H1 (cell line): ENCODE results near the gene ALK. TPM values are rescaled to one million over a fixed set of nuclear protein-coding genes. Genes with fewer than 3 reads are reported as not detected.

Source experiments
- CTCF ChIA-PET: fragments of 300-600 bp; sonication (Branson Sonifier 250); formaldehyde crosslinking; loops from one replicate; lab custom pipeline; 2021; ENCODE audit not compliant: partially characterized antibody; lab: Charles Lee
- POLR2A ChIA-PET: fragments of 300-600 bp; sonication (Branson Sonifier 250); formaldehyde crosslinking; loops from one replicate; lab custom pipeline; 2021; ENCODE audit warnings: inconsistent platforms; ENCODE audit not compliant: partially characterized antibody; lab: Charles Lee
- DNase-seq, 2 experiments: peaks; one replicate each; pipeline versions ENCODE4 v3.0.0 to v3.0.0-alpha.2; 2010 to 2022; ENCODE audit warnings: low spot score in 2 of 2, low read depth in 1 of 2, mixed read lengths in 1 of 2
- FAIRE-seq: peaks from 2 replicates; lab custom pipeline; 2011; peaks lifted over from hg19 to GRCh38; lab: Jason Lieb, UNC
- H2AFZ ChIP-seq: 2 replicates; pipeline ENCODE4 v1.8.1; 2012; ENCODE audit warnings: low read length, inconsistent platforms
- H2AK5ac ChIP-seq: 2 replicates; pipeline ENCODE4 v1.6.1; 2013; ENCODE audit warnings: low read depth, low read length
- H2BK120ac ChIP-seq: replicated peaks from 2 replicates; pipeline ENCODE3; 2013; ENCODE audit warnings: low read depth, low read length, inconsistent platforms
- H2BK12ac ChIP-seq: 2 replicates; pipeline ENCODE4 v1.6.1; 2013; ENCODE audit warnings: low read depth, low read length
- H2BK15ac ChIP-seq: 2 replicates; pipeline ENCODE4 v1.6.1; 2013; ENCODE audit warnings: low read length
- H2BK20ac ChIP-seq: 2 replicates; pipeline ENCODE4 v1.6.1; 2013; ENCODE audit warnings: low read length
- H2BK5ac ChIP-seq: 2 replicates; pipeline ENCODE4 v1.6.1; 2013; ENCODE audit warnings: low read depth, low read length
- H3K14ac ChIP-seq: 2 replicates; pipeline ENCODE4 v1.6.1; 2013; ENCODE audit warnings: inconsistent platforms; ENCODE audit not compliant: insufficient read length
- H3K18ac ChIP-seq: 2 replicates; pipeline ENCODE4 v1.6.1; 2013; ENCODE audit warnings: low read length; ENCODE audit errors: extremely low read depth
- H3K23ac ChIP-seq: 2 replicates; pipeline ENCODE4 v1.6.1; 2013; ENCODE audit warnings: inconsistent platforms; ENCODE audit not compliant: insufficient read length
- H3K23me2 ChIP-seq: 2 replicates; pipeline ENCODE4 v1.6.1; 2013; ENCODE audit warnings: low read depth, low read length
- H3K27ac ChIP-seq: 2 replicates; pipeline ENCODE4 v1.6.1; 2011; ENCODE audit warnings: low read depth, low read length, inconsistent platforms
- H3K27me3 ChIP-seq, 4 experiments: replicated peaks in 1 of 4; 1 replicate in 1 of 4; 2 replicates in 3 of 4; pipeline versions ENCODE4 v1.6.1 to v1.8.1; 2011 to 2013; ENCODE audit warnings: low read length in 3 of 4, mild to moderate bottlenecking in 3 of 4, inconsistent platforms in 2 of 4, mixed read lengths in 2 of 4, moderate library complexity in 1 of 4; ENCODE audit not compliant: control insufficient read depth in 3 of 4, insufficient read depth in 3 of 4; ENCODE audit errors: extremely low read depth in 1 of 4
- H3K36me3 ChIP-seq, 4 experiments: 2 replicates each; pipeline versions ENCODE4 v1.6.1 to v1.8.1; 2011 to 2013; ENCODE audit warnings: mild to moderate bottlenecking in 4 of 4, low read length in 3 of 4, moderate library complexity in 2 of 4, control low read depth in 1 of 4, inconsistent platforms in 1 of 4; ENCODE audit not compliant: insufficient read depth in 4 of 4, control insufficient read depth in 2 of 4
- H3K4ac ChIP-seq: replicated peaks from 2 replicates; pipeline ENCODE3; 2013; ENCODE audit warnings: low read length, low read depth, mixed read lengths, inconsistent platforms; ENCODE audit not compliant: insufficient read length
- H3K4me1 ChIP-seq, 4 experiments: replicated peaks in 1 of 4; 1 replicate in 1 of 4; 2 replicates in 3 of 4; pipeline versions ENCODE4 v1.6.1 to v1.8.1; 2011 to 2013; ENCODE audit warnings: low read length in 3 of 4, inconsistent platforms in 2 of 4, mixed read lengths in 1 of 4; ENCODE audit not compliant: insufficient read depth in 4 of 4, control insufficient read depth in 3 of 4
- H3K4me2 ChIP-seq, 2 experiments: 2 replicates each; pipeline versions ENCODE4 v1.6.1 to v1.8.1; 2011 to 2013; ENCODE audit warnings: low read depth in 2 of 2, low read length in 2 of 2, control low read depth in 1 of 2, inconsistent platforms in 1 of 2, mild to moderate bottlenecking in 1 of 2; ENCODE audit not compliant: insufficient read depth in 1 of 2
- H3K4me3 ChIP-seq, 4 experiments: fragments of 200-600, 300-600 bp in 1 of 4; sonication (generic), shearing (Covaris generic), sonication (Bioruptor Twin) in 1 of 4; 2 replicates each; pipeline versions ENCODE4 v1.5.1 to v1.8.1; 2011 to 2016; ENCODE audit warnings: low read length in 4 of 4, low read depth in 3 of 4, control low read depth in 2 of 4, inconsistent platforms in 2 of 4, mild to moderate bottlenecking in 2 of 4, mixed read lengths in 1 of 4, moderate library complexity in 1 of 4; ENCODE audit not compliant: insufficient read depth in 2 of 4; ENCODE audit errors: extremely low read depth in 1 of 4
- H3K56ac ChIP-seq: replicated peaks from 2 replicates; pipeline ENCODE3; 2013; ENCODE audit warnings: low read depth, mild to moderate bottlenecking, mixed read lengths, low read length, inconsistent platforms; ENCODE audit not compliant: insufficient read length
- H3K79me1 ChIP-seq: 2 replicates; pipeline ENCODE4 v1.6.1; 2013; ENCODE audit warnings: low read depth, low read length, control low read depth
- H3K79me2 ChIP-seq, 2 experiments: 2 replicates each; pipeline versions ENCODE4 v1.6.1 to v1.8.1; 2012 to 2013; ENCODE audit warnings: low read length in 2 of 2, mild to moderate bottlenecking in 2 of 2, inconsistent platforms in 1 of 2; ENCODE audit not compliant: insufficient read depth in 2 of 2, control insufficient read depth in 1 of 2
- H3K9ac ChIP-seq, 4 experiments: replicated peaks in 1 of 4; 1 replicate in 1 of 4; 2 replicates in 3 of 4; pipeline versions ENCODE4 v1.6.1 to v1.8.1; 2011 to 2013; ENCODE audit warnings: low read depth in 3 of 4, low read length in 3 of 4, control low read depth in 2 of 4, mild to moderate bottlenecking in 2 of 4, moderate library complexity in 2 of 4, inconsistent platforms in 1 of 4; ENCODE audit errors: extremely low read depth in 1 of 4
- H3K9me3 ChIP-seq, 2 experiments: 2 replicates each; pipeline versions ENCODE4 v1.6.1 to v1.8.1; 2012 to 2013; ENCODE audit warnings: mild to moderate bottlenecking in 2 of 2, moderate library complexity in 2 of 2, control low read depth in 1 of 2, inconsistent platforms in 1 of 2, low read depth in 1 of 2, low read length in 1 of 2, mixed read lengths in 1 of 2; ENCODE audit not compliant: insufficient read depth in 2 of 2
- H4K20me1 ChIP-seq, 2 experiments: replicated peaks in 1 of 2; 2 replicates each; pipeline versions ENCODE3 to v1.8.1; 2011 to 2013; ENCODE audit warnings: inconsistent platforms in 2 of 2, low read length in 2 of 2, mild to moderate bottlenecking in 1 of 2; ENCODE audit not compliant: insufficient read depth in 2 of 2, control insufficient read depth in 1 of 2
- H4K5ac ChIP-seq: 2 replicates; pipeline ENCODE4 v1.6.1; 2013; ENCODE audit warnings: low read length, low read depth, mixed read lengths, inconsistent platforms; ENCODE audit not compliant: insufficient read length
- H4K8ac ChIP-seq: 2 replicates; pipeline ENCODE4 v1.8.0; 2013; ENCODE audit warnings: mild to moderate bottlenecking, moderate library complexity, low read length, inconsistent platforms; ENCODE audit not compliant: insufficient read depth; ENCODE audit errors: extremely low read depth
- H4K91ac ChIP-seq: replicated peaks from 2 replicates; pipeline ENCODE3; 2013; ENCODE audit warnings: low read length, mixed read lengths, inconsistent platforms; ENCODE audit not compliant: insufficient read length
- CEBPB ChIP-seq: IDR thresholded peaks from 2 replicates; pipeline ENCODE4 v1.6.1; 2012; ENCODE audit warnings: low read depth, low read length
- CTCF ChIP-seq, 3 experiments: IDR thresholded peaks; 1 replicate in 2 of 3; 2 replicates in 1 of 3; pipeline versions ENCODE4 v1.5.1 to v1.6.1; 2011; ENCODE audit warnings: low read length in 3 of 3, mild to moderate bottlenecking in 3 of 3, inconsistent platforms in 2 of 3, low read depth in 1 of 3, moderate library complexity in 1 of 3; ENCODE audit not compliant: insufficient read depth in 1 of 3; ENCODE audit errors: control extremely low read depth in 1 of 3
- FOSL1 ChIP-seq: IDR thresholded peaks from 2 replicates; pipeline ENCODE4 v1.6.1; 2011; ENCODE audit warnings: mild to moderate bottlenecking, low read depth, low read length, moderate library complexity; ENCODE audit not compliant: insufficient read depth
- GABPA ChIP-seq: IDR thresholded peaks from 2 replicates; pipeline ENCODE4 v1.6.1; 2011; ENCODE audit warnings: mild to moderate bottlenecking, low read length, moderate library complexity, borderline replicate concordance; ENCODE audit not compliant: insufficient read depth
- POU5F1 ChIP-seq: IDR thresholded peaks from 2 replicates; pipeline ENCODE4 v1.6.1; 2011; ENCODE audit warnings: low read depth, mild to moderate bottlenecking, low read length, moderate library complexity
- RBBP5 ChIP-seq: IDR thresholded peaks from 2 replicates; pipeline ENCODE4 v1.7.1; 2012; ENCODE audit warnings: low read depth, mild to moderate bottlenecking, inconsistent platforms, low read length, moderate library complexity, borderline replicate concordance
- SUZ12 ChIP-seq: fragments of 200-600 bp; sonication (generic); IDR thresholded peaks from 2 replicates; pipeline ENCODE4 v1.6.1; 2012; ENCODE audit warnings: mild to moderate bottlenecking, inconsistent platforms, low read length, moderate library complexity, mixed read lengths
- USF2 ChIP-seq: IDR thresholded peaks from 2 replicates; pipeline ENCODE4 v1.6.1; 2011; ENCODE audit warnings: low read length, improper control_type of control experiment
- WGBS, 2 experiments: shearing (Covaris generic) in 1 of 2; methylation state at CpG; one replicate each; pipeline versions ENCODE4 v1.1.6 to v1.1.7; 2013 to 2015; ENCODE audit warnings: low lambda C conversion rate in 2 of 2, mixed read lengths in 2 of 2, inconsistent platforms in 1 of 2, low coverage in 1 of 2, missing lambda C conversion rate in 1 of 2; ENCODE audit not compliant: insufficient replicate concordance in 2 of 2, insufficient coverage in 1 of 2, insufficient read length in 1 of 2; ENCODE audit errors: extremely low coverage in 1 of 2, missing lambda C conversion rate in 1 of 2; 5-methylcytosine and 5-hydroxymethylcytosine counted together
- polyA plus RNA-seq, 7 experiments: library from polyadenylated mRNA; depleted of rRNA in 3 of 7; stranded (reverse) in 5 of 7; unstranded in 2 of 7; fragments of >200 nt in 5 of 7; fragments of 200-250 nt in 2 of 7; gene quantifications; 1 replicate in 5 of 7; 2 replicates in 1 of 7; 4 replicates in 1 of 7; pipeline versions ENCODE4 v1.2.1 to v1.2.3, GENCODE V29; 2011 to 2013; ENCODE audit warnings: missing spikeins in 2 of 7, mixed read lengths in 2 of 7
- total RNA-seq: library from RNA; stranded (reverse); fragmentation: NEBNext Ultra II Directional; extraction: Animal tissue kit (Norgen Biotek cat#: 25700); gene quantifications from 2 replicates; pipeline ENCODE4 v1.2.1, GENCODE V29; 2021

The ALK gene
- total and polyA plus RNA-seq, 2 of the 8 experiments (the other 6 are each of a cell fraction or from before 2014, with no cell fraction given), result 0.02 to 0.09 TPM

- Histone ChIP-seq H3K79me1 (no peaks in the 10 kb centered on the region), H3K27ac (no peak overlapping the region), H3K4ac (no peak overlapping the region), H3K4me2 (no peak overlapping the region), H3K27me3 (no peaks in the 10 kb centered on the region), H2AFZ (no peak overlapping the region), H2BK120ac (no peak overlapping the region), H2BK20ac (no peak overlapping the region), H4K91ac (no peak overlapping the region), H2BK5ac (no peak overlapping the region), H4K5ac (no peak overlapping the region), H2BK12ac (no peak overlapping the region), H3K36me3 (no peaks in the 10 kb centered on the region), H3K23ac (no peak overlapping the region), H4K8ac (no peak overlapping the region), H2AK5ac (no peak overlapping the region), H4K20me1 (peaks cover 0 to 1% of the 10 kb centered on the region in 2 experiments), H3K4me1 (peaks cover 0 to 5% (median 0%) of the 10 kb centered on the region in 4 experiments; a peak in 3 of 7 replicates), H3K4me3 (no peak overlapping the region), H3K9me3 (no peaks in the 10 kb centered on the region), H3K14ac (no peak overlapping the region), H3K56ac (no peak overlapping the region), H3K79me2 (no peaks in the 10 kb centered on the region), H2BK15ac (no peak overlapping the region), H3K23me2 (no peaks in the 10 kb centered on the region; the same call in 1 of the 2 replicates), H3K18ac (no peak overlapping the region), H3K9ac (no peak overlapping the region)
- FAIRE-seq (no peak), DNase-seq (no peak)
- ChIA-PET CTCF (interaction anchor here (1.2 to 3.2 kb wide), 5 partner anchors 11 to 39 kb away, joined by 3 to 23 read pairs (median 3); no protein-coding TSS in a partner anchor), POLR2A (no interaction called here)
- TF ChIP-seq CEBPB (no peak), USF2 (no peak), POU5F1 (no peak), GABPA (no peak), FOSL1 (no peak), RBBP5 (no peak), CTCF (IDR thresholded peaks at IDR 0.05; ENCODE audit: control extremely low read depth in 1 of 3, insufficient read depth in 1 of 3, low read depth in 1 of 3, low read length in 3 of 3) (no peak), SUZ12 (no peak)
- WGBS, 2 experiments, result 86% methylated on average over 6 of the region's 6 CpGs; no CpG with 5 or more reads in 1 of the 2 experiments
These were observed 647.4 kb downstream of the ALK start for GRCh38 chr2:29273685-29274611.
